K562 (cell line): Measurements from ENCODE around the gene DPH1. TPM values are rescaled to one million over a fixed set of nuclear protein-coding genes. Genes with fewer than 3 reads are reported as not detected.

Experiments
- ATAC-seq: fragments of 200-7000 bp; cut with Tn5 transposase; 3 replicates; pipeline ENCODE4 v1.9.1; 2020; ENCODE audit warnings: moderate library complexity
- BruUV-seq: library from RNA; stranded (reverse); fragments of 400-500 nt; replicated peaks from 2 replicates; lab custom pipeline; 2021; lab: Mats Ljungman, UMichigan
- CTCF ChIA-PET: fragments of 300-600 bp; formaldehyde crosslinking; extraction: SDS; loops from one replicate; lab custom pipeline; 2021; ENCODE audit warnings: low intra/inter-chr PET ratio; lab: Yijun Ruan, JAX
- POLR2A ChIA-PET: fragments of 300-600, 350-650 bp; sonication (Branson Sonifier 250); formaldehyde crosslinking; extraction: SDS; loops from one replicate; lab custom pipeline; 2021; ENCODE audit warnings: antibody characterized with exemption, inconsistent platforms; lab: Yijun Ruan, JAX
- DNase-seq, 4 experiments: peaks; one replicate each; pipeline versions ENCODE4 v3.0.0 to v3.0.0-alpha.2; 2011 to 2018; ENCODE audit warnings: low spot score in 3 of 4, mixed read lengths in 3 of 4; ENCODE audit errors: extremely low read depth in 1 of 4
- FAIRE-seq: peaks from 2 replicates; lab custom pipeline; 2011; peaks lifted over from hg19 to GRCh38; lab: Jason Lieb, UNC
- H2AFZ ChIP-seq: 2 replicates; pipeline ENCODE4 v1.6.0; 2011; ENCODE audit warnings: low read depth, low read length, control low read depth, inconsistent platforms
- H3K27ac ChIP-seq: fragments of 200-600 bp; 3 replicates; pipeline ENCODE4 v1.8.0; 2011; ENCODE audit warnings: low read depth, mild to moderate bottlenecking, control low read depth, inconsistent platforms, low read length, moderate library complexity, mixed read lengths; ENCODE audit errors: extremely low read depth
- H3K27me3 ChIP-seq, 2 experiments: fragments of 300-600 bp in 1 of 2; 2 replicates in 1 of 2; 3 replicates in 1 of 2; pipeline versions ENCODE4 v1.6.0 to v1.8.0; 2011; ENCODE audit warnings: inconsistent platforms in 2 of 2, low read length in 2 of 2, mild to moderate bottlenecking in 1 of 2, mixed read lengths in 1 of 2, moderate library complexity in 1 of 2; ENCODE audit not compliant: control insufficient read depth in 2 of 2, insufficient read depth in 2 of 2
- H3K36me3 ChIP-seq: fragments of 300-600 bp; 3 replicates; pipeline ENCODE4 v1.8.0; 2011; ENCODE audit warnings: mild to moderate bottlenecking, low read length, inconsistent platforms; ENCODE audit not compliant: control insufficient read depth, insufficient read depth
- H3K4me1 ChIP-seq, 2 experiments: fragments of 200-600 bp in 1 of 2; replicated peaks in 1 of 2; 2 replicates in 1 of 2; 3 replicates in 1 of 2; pipeline versions ENCODE4 v1.5.1 to v1.8.0; 2011; ENCODE audit warnings: inconsistent platforms in 2 of 2, low read length in 2 of 2, mild to moderate bottlenecking in 1 of 2, mixed read lengths in 1 of 2, moderate library complexity in 1 of 2; ENCODE audit not compliant: control insufficient read depth in 2 of 2, insufficient read depth in 2 of 2
- H3K4me2 ChIP-seq: 2 replicates; pipeline ENCODE4 v1.6.1; 2011; ENCODE audit warnings: low read length, control low read depth, inconsistent platforms, mixed read lengths; ENCODE audit not compliant: insufficient read depth
- H3K4me3 ChIP-seq: fragments of 200-600 bp; sonication (generic), shearing (Covaris generic); 2 replicates; pipeline ENCODE4 v1.5.1; 2016; ENCODE audit warnings: control low read depth, inconsistent platforms
- H3K79me2 ChIP-seq: fragments of 200-600 bp; 3 replicates; pipeline ENCODE4 v1.8.0; 2011; ENCODE audit warnings: low read length, inconsistent platforms; ENCODE audit not compliant: control insufficient read depth, insufficient read depth
- H3K9ac ChIP-seq, 2 experiments: 2 replicates each; pipeline versions ENCODE4 v1.6.0 to v1.6.1; 2011; ENCODE audit warnings: low read depth in 2 of 2, low read length in 2 of 2, control low read depth in 1 of 2, inconsistent platforms in 1 of 2, mild to moderate bottlenecking in 1 of 2, mixed read lengths in 1 of 2; ENCODE audit not compliant: insufficient read depth in 1 of 2
- H3K9me1 ChIP-seq: one replicate; pipeline ENCODE4 v1.6.0; 2011; ENCODE audit warnings: inconsistent platforms, mild to moderate bottlenecking, low read length, moderate library complexity; ENCODE audit not compliant: control insufficient read depth, insufficient read depth
- H3K9me3 ChIP-seq: replicated peaks from 2 replicates; pipeline ENCODE4 v1.5.1; 2011; ENCODE audit warnings: low read depth, low read length, inconsistent platforms; ENCODE audit not compliant: control insufficient read depth, insufficient read depth
- H4K20me1 ChIP-seq: replicated peaks from 2 replicates; pipeline ENCODE4 v1.6.1; 2011; ENCODE audit warnings: low read length, inconsistent platforms, mixed read lengths; ENCODE audit not compliant: control insufficient read depth, insufficient read depth
- CCNT2 ChIP-seq: IDR thresholded peaks from 2 replicates; pipeline ENCODE4 v1.6.1; 2011; ENCODE audit warnings: borderline replicate concordance, low read depth, mild to moderate bottlenecking, moderate library complexity, mixed read lengths, low read length; ENCODE audit not compliant: insufficient read length; ENCODE audit errors: extremely low read depth
- DPF2 ChIP-seq: fragments of 450-650 bp; IDR thresholded peaks from 2 replicates; pipeline ENCODE4 v1.6.1; 2016
- EGR1 ChIP-seq: fragments of 450-650 bp; conservative IDR thresholded peaks from 2 replicates; pipeline ENCODE4 v1.6.1; 2017; ENCODE audit warnings: mild to moderate bottlenecking
- GABPB1 ChIP-seq: sonication (generic); formaldehyde crosslinking; IDR thresholded peaks from 2 replicates; pipeline ENCODE4 v1.8.0; 2022; ENCODE audit warnings: mild to moderate bottlenecking, missing genetic modification reagents
- KAT8 ChIP-seq: fragments of 450-650 bp; IDR thresholded peaks from 2 replicates; pipeline ENCODE4 v1.6.1; 2016; ENCODE audit warnings: low read depth, mild to moderate bottlenecking
- NFE2 ChIP-seq: IDR thresholded peaks from 2 replicates; pipeline ENCODE4 v1.6.1; 2014; ENCODE audit warnings: antibody characterized with exemption, low read depth
- RBM14 ChIP-seq: fragments of 200-400 bp; formaldehyde crosslinking; IDR thresholded peaks from 2 replicates; pipeline ENCODE4 v1.6.1; 2018; ENCODE audit warnings: low read depth, mild to moderate bottlenecking, low read length, moderate library complexity, borderline replicate concordance; ENCODE audit not compliant: insufficient read depth
- U2AF2 ChIP-seq: fragments of 200-400 bp; formaldehyde crosslinking; optimal IDR thresholded peaks from 2 replicates; pipeline ENCODE3; 2017; ENCODE audit warnings: low read depth, mild to moderate bottlenecking, low read length
- ZKSCAN1 ChIP-seq: fragments of 150-350 bp; IDR thresholded peaks from 2 replicates; pipeline ENCODE4 v1.6.1; 2016; ENCODE audit warnings: low read depth, low read length
- WGBS: fragments of 100-300 bp; shearing (Covaris generic); methylation state at CpG from one replicate; pipeline ENCODE4 v1.1.6; 2016; ENCODE audit warnings: low coverage, mixed read lengths; ENCODE audit not compliant: insufficient coverage; ENCODE audit errors: missing lambda C conversion rate; 5-methylcytosine and 5-hydroxymethylcytosine counted together
- in situ Hi-C: fragments of 300-500 bp; cut with MboI; formaldehyde crosslinking; loops from 4 replicates; pipeline ENCODE4 v1.15.0; 2018; ENCODE audit warnings: inconsistent platforms, mixed read lengths
- intact Hi-C: fragments of 100-400 bp; cut with micrococcal nuclease; formaldehyde crosslinking; loops from 2 replicates; pipeline ENCODE4 v1.14.2; 2022
- polyA plus RNA-seq, 8 experiments: library from polyadenylated mRNA; depleted of rRNA in 4 of 8; stranded (reverse) in 5 of 8; unstranded in 3 of 8; fragments of >200 nt; fragmentation: Nextera tagmentation in 2 of 8; fragmentation: Illumina TruSeq in 1 of 8; extraction: Ambion mirVana in 2 of 8; extraction: Trizol in 1 of 8; gene quantifications; 2 replicates each; pipeline versions ENCODE4 v1.2.1 to v1.2.3, GENCODE V29; 2011 to 2014; ENCODE audit warnings: inconsistent platforms in 1 of 8, missing spikeins in 1 of 8
- total RNA-seq, 7 experiments: library from RNA; depleted of rRNA in 6 of 7; stranded (reverse); fragments of >200 nt in 6 of 7; fragmentation: Illumina TruSeq in 2 of 7; extraction: Trizol in 2 of 7; gene quantifications; 2 replicates each; pipeline versions ENCODE4 v1.2.1 to v1.2.3, GENCODE V29; 2011 to 2021; ENCODE audit warnings: low replicate concordance in 1 of 7
- TF ChIP-seq, protein P1 (sequence below), 3 experiments: IDR thresholded peaks in 2 of 3; conservative IDR thresholded peaks in 1 of 3; 2 replicates each; pipeline ENCODE4 v1.5.1; 2011 to 2012; ENCODE audit warnings: low read length in 3 of 3, mild to moderate bottlenecking in 3 of 3, control low read depth in 2 of 3, improper control_type of control experiment in 1 of 3, inconsistent platforms in 1 of 3, low read depth in 1 of 3, mixed read lengths in 1 of 3, moderate library complexity in 1 of 3; ENCODE audit not compliant: insufficient read depth in 2 of 3
- TF ChIP-seq, protein P2 (sequence below): fragments of 450-650 bp; formaldehyde crosslinking; IDR thresholded peaks from 2 replicates; pipeline ENCODE4 v1.4.0; 2020; ENCODE audit warnings: mild to moderate bottlenecking, mixed read lengths
- TF ChIP-seq, protein P3 (sequence below): sonication (generic); formaldehyde crosslinking; IDR thresholded peaks from 2 replicates; pipeline ENCODE4 v1.8.0; 2022; ENCODE audit warnings: missing genetic modification reagents, mild to moderate bottlenecking, moderate library complexity, borderline replicate concordance
- TF ChIP-seq, protein P4 (sequence below): fragments of 250-450 bp; sonication (Bioruptor Pico); IDR thresholded peaks from 2 replicates; pipeline ENCODE4 v1.5.1; 2021; ENCODE audit warnings: mild to moderate bottlenecking

The DPH1 gene
- total and polyA plus RNA-seq, 9 of the 15 experiments (the other 6 are each of a cell fraction or from before 2014, with no cell fraction given), result 0.42 to 40.6 (median 20.2) TPM

DNA sequence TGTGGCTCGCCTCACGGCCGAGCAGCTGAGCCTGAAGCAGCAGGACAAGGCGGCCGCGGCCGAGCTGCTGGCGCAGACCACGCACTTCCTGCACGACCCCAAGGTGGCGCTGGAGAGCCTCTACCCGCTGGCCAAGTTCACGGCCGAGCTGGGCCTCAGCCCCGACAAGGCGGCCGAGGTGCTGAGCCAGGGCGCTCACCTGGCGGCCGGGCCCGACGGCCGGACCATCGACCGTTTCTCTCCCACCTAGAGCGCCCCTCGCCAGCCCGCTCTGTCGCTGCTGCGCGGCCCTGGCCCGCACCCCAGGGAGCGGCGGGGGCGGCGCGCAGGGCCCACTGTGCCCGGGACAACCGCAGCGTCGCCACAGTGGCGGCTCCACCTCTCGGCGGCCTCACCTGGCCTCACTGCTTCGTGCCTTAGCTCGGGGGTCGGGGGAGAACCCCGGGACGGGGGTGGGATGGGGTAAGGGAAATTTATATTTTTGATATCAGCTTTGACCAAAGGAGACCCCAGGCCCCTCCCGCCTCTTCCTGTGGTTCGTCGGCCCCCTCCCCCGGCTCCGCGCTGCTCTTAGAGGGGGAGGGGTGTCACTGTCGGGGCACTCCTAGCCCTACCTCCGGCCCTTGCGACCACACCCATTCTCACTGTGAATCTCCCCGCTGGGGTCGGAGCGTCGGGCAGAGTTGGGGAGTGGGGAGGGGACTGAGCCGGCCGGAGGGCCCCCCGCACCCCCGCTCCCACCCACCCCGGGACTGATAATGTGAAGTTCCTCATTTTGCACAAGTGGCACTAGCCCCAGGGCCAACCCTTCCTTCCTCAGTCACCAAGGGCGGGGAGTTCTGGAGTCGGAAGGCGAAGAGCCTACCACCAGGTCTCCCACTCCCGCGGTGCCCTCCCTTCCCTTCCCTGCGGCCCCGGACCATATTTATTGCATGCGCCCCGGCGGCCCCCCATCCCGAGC, 28.9 kb downstream of the DPH1 start:
- Histone ChIP-seq H3K27ac (no peak overlapping the region), H3K9me1 (no peaks in the 10 kb centered on the region), H3K36me3 (no peaks in the 10 kb centered on the region; the same call in 2 of the 3 replicates), H4K20me1 (no peaks in the 10 kb centered on the region), H3K4me1 (peaks cover 0 to 47% of the 10 kb centered on the region in 2 experiments; a peak in 2 of 5 replicates), H2AFZ (no peak overlapping the region), H3K9ac (no peak overlapping the region), H3K9me3 (no peaks in the 10 kb centered on the region), H3K27me3 (no peaks in the 10 kb centered on the region), H3K4me3 (no peak overlapping the region), H3K4me2 (no peak overlapping the region), H3K79me2 (no peaks in the 10 kb centered on the region)
- CTCF ChIA-PET, result no interaction called here
- ATAC-seq, result no peak
- no TSS peak for BruUV-seq
- no peak for FAIRE-seq
- intact Hi-C loops (loop anchor here (10.0 kb wide), 1 partner anchor 116 kb away; no protein-coding TSS in a partner anchor), in situ Hi-C loops (no loop called here)
- POLR2A ChIA-PET, result interaction anchor here (0.6 to 0.7 kb wide), 2 partner anchors 26 to 96 kb away, joined by 3 read pairs; no protein-coding TSS in a partner anchor
- no peak for DNase-seq
- 95% methylated on average over 7 of the region's 78 CpGs for WGBS
- TF ChIP-seq, protein P1, sequence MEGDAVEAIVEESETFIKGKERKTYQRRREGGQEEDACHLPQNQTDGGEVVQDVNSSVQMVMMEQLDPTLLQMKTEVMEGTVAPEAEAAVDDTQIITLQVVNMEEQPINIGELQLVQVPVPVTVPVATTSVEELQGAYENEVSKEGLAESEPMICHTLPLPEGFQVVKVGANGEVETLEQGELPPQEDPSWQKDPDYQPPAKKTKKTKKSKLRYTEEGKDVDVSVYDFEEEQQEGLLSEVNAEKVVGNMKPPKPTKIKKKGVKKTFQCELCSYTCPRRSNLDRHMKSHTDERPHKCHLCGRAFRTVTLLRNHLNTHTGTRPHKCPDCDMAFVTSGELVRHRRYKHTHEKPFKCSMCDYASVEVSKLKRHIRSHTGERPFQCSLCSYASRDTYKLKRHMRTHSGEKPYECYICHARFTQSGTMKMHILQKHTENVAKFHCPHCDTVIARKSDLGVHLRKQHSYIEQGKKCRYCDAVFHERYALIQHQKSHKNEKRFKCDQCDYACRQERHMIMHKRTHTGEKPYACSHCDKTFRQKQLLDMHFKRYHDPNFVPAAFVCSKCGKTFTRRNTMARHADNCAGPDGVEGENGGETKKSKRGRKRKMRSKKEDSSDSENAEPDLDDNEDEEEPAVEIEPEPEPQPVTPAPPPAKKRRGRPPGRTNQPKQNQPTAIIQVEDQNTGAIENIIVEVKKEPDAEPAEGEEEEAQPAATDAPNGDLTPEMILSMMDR (IDR thresholded peaks at IDR 0.05 in 2 of 3, conservative IDR thresholded peaks at IDR 0.05 in 1 of 3; ENCODE audit: insufficient read depth in 2 of 3, low read depth in 1 of 3, low read length in 3 of 3), result peak in 2 of 3 experiments; percentile 21 to 35; a peak in 2 of 6 replicates
- TF ChIP-seq ZKSCAN1 (no peak), U2AF2 (no peak), CCNT2 (no peak), RBM14 (no peak), GABPB1 (CRISPR knock-in tag) (peak; percentile 32; the same call in 1 of the 2 replicates), EGR1 (no peak), KAT8 (no peak), NFE2 (no peak), DPF2 (no peak)
- TF ChIP-seq, protein P2, sequence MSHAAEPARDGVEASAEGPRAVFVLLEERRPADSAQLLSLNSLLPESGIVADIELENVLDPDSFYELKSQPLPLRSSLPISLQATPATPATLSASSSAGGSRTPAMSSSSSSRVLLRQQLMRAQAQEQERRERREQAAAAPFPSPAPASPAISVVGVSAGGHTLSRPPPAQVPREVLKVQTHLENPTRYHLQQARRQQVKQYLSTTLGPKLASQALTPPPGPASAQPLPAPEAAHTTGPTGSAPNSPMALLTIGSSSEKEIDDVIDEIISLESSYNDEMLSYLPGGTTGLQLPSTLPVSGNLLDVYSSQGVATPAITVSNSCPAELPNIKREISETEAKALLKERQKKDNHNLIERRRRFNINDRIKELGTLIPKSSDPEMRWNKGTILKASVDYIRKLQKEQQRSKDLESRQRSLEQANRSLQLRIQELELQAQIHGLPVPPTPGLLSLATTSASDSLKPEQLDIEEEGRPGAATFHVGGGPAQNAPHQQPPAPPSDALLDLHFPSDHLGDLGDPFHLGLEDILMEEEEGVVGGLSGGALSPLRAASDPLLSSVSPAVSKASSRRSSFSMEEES, result no peak
- TF ChIP-seq, protein P3, sequence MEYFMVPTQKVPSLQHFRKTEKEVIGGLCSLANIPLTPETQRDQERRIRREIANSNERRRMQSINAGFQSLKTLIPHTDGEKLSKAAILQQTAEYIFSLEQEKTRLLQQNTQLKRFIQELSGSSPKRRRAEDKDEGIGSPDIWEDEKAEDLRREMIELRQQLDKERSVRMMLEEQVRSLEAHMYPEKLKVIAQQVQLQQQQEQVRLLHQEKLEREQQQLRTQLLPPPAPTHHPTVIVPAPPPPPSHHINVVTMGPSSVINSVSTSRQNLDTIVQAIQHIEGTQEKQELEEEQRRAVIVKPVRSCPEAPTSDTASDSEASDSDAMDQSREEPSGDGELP (CRISPR knock-in tag), result peak; percentile 62; the same call in 1 of the 2 replicates
- TF ChIP-seq, protein P4, sequence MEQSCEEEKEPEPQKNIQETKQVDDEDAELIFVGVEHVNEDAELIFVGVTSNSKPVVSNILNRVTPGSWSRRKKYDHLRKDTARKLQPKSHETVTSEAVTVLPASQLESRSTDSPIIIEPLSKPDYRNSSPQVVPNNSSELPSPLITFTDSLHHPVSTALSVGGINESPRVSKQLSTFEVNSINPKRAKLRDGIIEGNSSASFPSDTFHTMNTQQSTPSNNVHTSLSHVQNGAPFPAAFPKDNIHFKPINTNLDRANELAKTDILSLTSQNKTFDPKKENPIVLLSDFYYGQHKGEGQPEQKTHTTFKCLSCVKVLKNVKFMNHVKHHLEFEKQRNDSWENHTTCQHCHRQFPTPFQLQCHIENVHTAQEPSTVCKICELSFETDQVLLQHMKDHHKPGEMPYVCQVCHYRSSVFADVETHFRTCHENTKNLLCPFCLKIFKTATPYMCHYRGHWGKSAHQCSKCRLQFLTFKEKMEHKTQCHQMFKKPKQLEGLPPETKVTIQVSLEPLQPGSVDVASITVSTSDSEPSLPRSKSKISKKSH (CRISPR knock-in tag), result no peak
